ENCODE data around the gene PTPRT. TPM values are rescaled to one million over a fixed set of nuclear protein-coding genes. Genes with fewer than 3 reads are reported as not detected.

The PTPRT gene
- total and polyA plus RNA-seq, 2 of the 4 experiments (the other 2 are of a cell fraction) = not detected

- H3K79me1 ChIP-seq (ENCODE audit: low read depth in 1 of 2, low read length in 2 of 2) = no peaks in the 10 kb centered on the region
- ATAC-seq (ENCODE audit: low read depth) = no peak
- POLR2A ChIA-PET (ENCODE audit: unreplicated experiment) = no interaction called here
Measured at GRCh38 chr20:43022568-43022967, 167.1 kb downstream of the PTPRT start.

More at GRCh38 chr20:43022568-43022967, 167.1 kb downstream of the PTPRT start:
- TF ChIP-seq RCOR1 (IDR thresholded peaks at IDR 0.05; ENCODE audit: insufficient replicate concordance, low read length) = no peak
- TF ChIP-seq CEBPB (IDR thresholded peaks at IDR 0.05; ENCODE audit: low read depth, low read length) = no peak
- no peak for TF ChIP-seq CHD1 (IDR thresholded peaks at IDR 0.05; ENCODE audit: low read depth, low read length)
- TF ChIP-seq RFX5 (IDR thresholded peaks at IDR 0.05; ENCODE audit: low read depth, low read length) = no peak
- H2BK120ac ChIP-seq (ENCODE audit: low read depth, low read length) = no peak overlapping the region
- H2AFZ ChIP-seq (replicated peaks; ENCODE audit: low read length, poor library complexity) = no peak overlapping the region
- no peak overlapping the region for H3K18ac ChIP-seq (ENCODE audit: low read depth, low read length)
- no peak overlapping the region for H3K4ac ChIP-seq (ENCODE audit: low read depth, low read length)
- H3K56ac ChIP-seq (ENCODE audit: extremely low read depth, insufficient read depth, low read length) = no peak overlapping the region
- no peak overlapping the region for H4K8ac ChIP-seq (ENCODE audit: low read depth in 2 of 2, low read length in 2 of 2)
- no peaks in the 10 kb centered on the region for H3K36me3 ChIP-seq (ENCODE audit: control insufficient read depth, insufficient read depth, low read length)
- H2BK5ac ChIP-seq (ENCODE audit: low read depth, low read length, poor library complexity, severe bottlenecking) = no peak overlapping the region
- H2AK9ac ChIP-seq (replicated peaks; ENCODE audit: low read depth, low read length, poor library complexity) = no peak overlapping the region
- in situ Hi-C loops (cut with MboI; ENCODE audit: low sequenced_read_pairs) = no loop called here
- no TSS peak for BruUV-seq (replicated peaks)
- H2AK5ac ChIP-seq (ENCODE audit: low read depth, low read length) = no peak overlapping the region
- H4K5ac ChIP-seq (ENCODE audit: low read depth, low read length) = no peak overlapping the region
- CTCF ChIA-PET = no interaction called here
- no peaks in the 10 kb centered on the region for H3K27me3 ChIP-seq (ENCODE audit: control insufficient read depth, insufficient read depth, low read length)
- DNase-seq = no peak
- H3K9ac ChIP-seq (ENCODE audit: low read depth, low read length) = no peak overlapping the region
- no peaks in the 10 kb centered on the region for H3K4me1 ChIP-seq (ENCODE audit: control insufficient read depth, insufficient read depth, low read length)
- intact Hi-C loops (cut with micrococcal nuclease) = no loop called here
- no peak overlapping the region for H3K27ac ChIP-seq (ENCODE audit: insufficient read depth, low read length)
- H3K4me2 ChIP-seq (ENCODE audit: low read depth, low read length) = no peak overlapping the region
- dilution Hi-C loops (cut with HindIII; ENCODE audit: low sequenced_read_pairs, unreplicated experiment) = no loop called here
- H3K14ac ChIP-seq (replicated peaks; ENCODE audit: low read depth, low read length) = no peak overlapping the region
- H3K9me3 ChIP-seq (ENCODE audit: control insufficient read depth, insufficient read depth, low read length) = peaks cover 26% of the 10 kb centered on the region
- no peaks in the 10 kb centered on the region for H4K20me1 ChIP-seq (ENCODE audit: insufficient read depth, low read length)
- no peaks in the 10 kb centered on the region for H3K9me1 ChIP-seq (ENCODE audit: insufficient read depth, low read length)
- no peak overlapping the region for H2BK20ac ChIP-seq (ENCODE audit: low read depth, low read length)
- H3K23ac ChIP-seq (ENCODE audit: low read depth, low read length) = no peak overlapping the region
- no peak overlapping the region for H3K4me3 ChIP-seq (ENCODE audit: insufficient read depth, low read depth, low read length)
- no peak overlapping the region for H2BK15ac ChIP-seq (ENCODE audit: low read depth, low read length)
- 20% methylated on average over 1 of the region's 1 CpG; no CpG with 5 or more reads in 1 of the 2 experiments for WGBS, 2 experiments (ENCODE audit: extremely low coverage in 2 of 2, insufficient read length in 1 of 2)
- H4K91ac ChIP-seq (ENCODE audit: insufficient read depth, low read depth, low read length) = no peak overlapping the region

All from IMR-90 (cell line).